Activated T-cell treated with anti-CD3 and anti-CD28 coated beads, Interleukin-2, amount 50 U/mL, for 4 hours (primary cell): ENCODE data around the gene PRPS1. TPM values are rescaled to one million over a fixed set of nuclear protein-coding genes. Genes with fewer than 3 reads are reported as not detected.
"Not testable (repeated sequence)": the region's sequence is repeated elsewhere in the genome, so short reads cannot be mapped to it uniquely, and the experiment has no call there.

Source experiments
- ATAC-seq, 2 donors: fragments of 200-7000 bp; cut with Tn5 transposase; one replicate each; pipeline ENCODE4 v1.10.0; 2021
- DNase-seq: peaks from one replicate; pipeline ENCODE4 v3.0.0-alpha.2; 2020
- H3K27me3 Mint-ChIP-seq: one replicate; pipeline ENCODE4 v1.8.0; 2021; ENCODE audit warnings: low read depth, mixed read lengths
- H3K36me3 Mint-ChIP-seq: one replicate; pipeline ENCODE4 v1.8.0; 2022; ENCODE audit warnings: mixed read lengths; ENCODE audit not compliant: insufficient read depth
- H3K4me1 Mint-ChIP-seq: one replicate; pipeline ENCODE4 v1.8.0; 2021; ENCODE audit warnings: low read depth, mixed read lengths
- H3K4me3 Mint-ChIP-seq: one replicate; pipeline ENCODE4 v1.8.0; 2021; ENCODE audit warnings: mild to moderate bottlenecking, moderate library complexity, mixed read lengths
- H3K9me3 Mint-ChIP-seq: one replicate; pipeline ENCODE4 v1.8.0; 2021; ENCODE audit warnings: mixed read lengths
- total RNA-seq, 3 donors: library from RNA; stranded (reverse); gene quantifications; one replicate each; pipeline ENCODE4 v1.2.1, GENCODE V29; 2021

The PRPS1 gene
- total RNA-seq, 3 donors from 2014 or later, result 151 to 154 (median 153) TPM

- Mint-ChIP-seq H3K27me3 (no peaks in the 10 kb centered on the region), H3K9me3 (no peaks in the 10 kb centered on the region), H3K36me3 (no peaks in the 10 kb centered on the region), H3K4me3 (peak overlapping the region; percentile 89), H3K4me1 (peaks cover 58% of the 10 kb centered on the region)
- DNase-seq (no peak), ATAC-seq (peak; percentile 3 to 5)
These were observed 46.4 kb downstream of the PRPS1 start for GRCh38 chrX:107674480-107675364.

GRCh38 chrX:107675365-107675654 is 47.0 kb downstream of the PRPS1 start:
- Mint-ChIP-seq H3K9me3 (no peaks in the 10 kb centered on the region), H3K4me1 (peaks cover 58% of the 10 kb centered on the region), H3K27me3 (no peaks in the 10 kb centered on the region), H3K4me3 (peak overlapping the region; percentile 89), H3K36me3 (no peaks in the 10 kb centered on the region)
- ATAC-seq (no peak), DNase-seq (no peak)

GRCh38 chrX:107675823-107676555 is 47.7 kb downstream of the PRPS1 start:
- Mint-ChIP-seq H3K36me3 (no peaks in the 10 kb centered on the region), H3K4me3 (peak overlapping the region; percentile 89), H3K27me3 (no peaks in the 10 kb centered on the region), H3K9me3 (no peaks in the 10 kb centered on the region), H3K4me1 (peaks cover 65% of the 10 kb centered on the region)
- DNase-seq (no peak), ATAC-seq (no peak)

- H3K4me1 Mint-ChIP-seq, result peaks cover 67% of the 10 kb centered on the region
These were observed 48.5 kb downstream of the PRPS1 start for GRCh38 chrX:107676559-107677378.

GRCh38 chrX:107677501-107677901 is 49.2 kb downstream of the PRPS1 start:
- no peaks in the 10 kb centered on the region for H3K36me3 Mint-ChIP-seq
- DNase-seq (no peak), ATAC-seq (no peak)
- no peaks in the 10 kb centered on the region for H3K9me3 Mint-ChIP-seq
- H3K27me3 Mint-ChIP-seq, result no peaks in the 10 kb centered on the region
- peak overlapping the region; percentile 89 for H3K4me3 Mint-ChIP-seq
- H3K4me1 Mint-ChIP-seq, result peaks cover 67% of the 10 kb centered on the region

More at GRCh38 chrX:107676559-107677378, 48.5 kb downstream of the PRPS1 start:
- H3K27me3 Mint-ChIP-seq, result no peaks in the 10 kb centered on the region
- ATAC-seq (peak; percentile 33 to 49), DNase-seq (peak; percentile 47)
- H3K9me3 Mint-ChIP-seq, result no peaks in the 10 kb centered on the region
- no peaks in the 10 kb centered on the region for H3K36me3 Mint-ChIP-seq
- H3K4me3 Mint-ChIP-seq, result peak overlapping the region; percentile 89

- Mint-ChIP-seq H3K36me3 (no peaks in the 10 kb centered on the region), H3K4me3 (peak overlapping the region; percentile 89), H3K9me3 (no peaks in the 10 kb centered on the region), H3K27me3 (no peaks in the 10 kb centered on the region), H3K4me1 (peaks cover 66% of the 10 kb centered on the region)
- ATAC-seq (no peak), DNase-seq (no peak)
These were observed 49.6 kb downstream of the PRPS1 start for GRCh38 chrX:107677909-107678308.

- no peaks in the 10 kb centered on the region for H3K9me3 Mint-ChIP-seq
- H3K4me1 Mint-ChIP-seq, result peaks cover 67% of the 10 kb centered on the region
- DNase-seq, result peak; percentile 54
- no peak overlapping the region for H3K4me3 Mint-ChIP-seq
- H3K36me3 Mint-ChIP-seq, result no peaks in the 10 kb centered on the region
- peak in 1 of 2 donors; percentile 13 for ATAC-seq
- no peaks in the 10 kb centered on the region for H3K27me3 Mint-ChIP-seq
These were observed 50.8 kb downstream of the PRPS1 start for GRCh38 chrX:107678957-107679740.

- H3K9me3 Mint-ChIP-seq, result no peaks in the 10 kb centered on the region
These were observed 53.9 kb downstream of the PRPS1 start for GRCh38 chrX:107682256-107682655.

GRCh38 chrX:107683124-107683895 is 55.0 kb downstream of the PRPS1 start:
- no peaks in the 10 kb centered on the region for H3K27me3 Mint-ChIP-seq
- DNase-seq (no peak), ATAC-seq (no peak)
- no peaks in the 10 kb centered on the region for H3K36me3 Mint-ChIP-seq
- H3K4me1 Mint-ChIP-seq, result peaks cover 60% of the 10 kb centered on the region
- H3K9me3 Mint-ChIP-seq, result no peaks in the 10 kb centered on the region
- no peak overlapping the region for H3K4me3 Mint-ChIP-seq

More at GRCh38 chrX:107682256-107682655, 53.9 kb downstream of the PRPS1 start:
- no peaks in the 10 kb centered on the region for H3K27me3 Mint-ChIP-seq
- H3K4me3 Mint-ChIP-seq, result no peak overlapping the region
- ATAC-seq (no peak), DNase-seq (no peak)
- peaks cover 63% of the 10 kb centered on the region for H3K4me1 Mint-ChIP-seq
- no peaks in the 10 kb centered on the region for H3K36me3 Mint-ChIP-seq

GRCh38 chrX:107683931-107684330 is 55.6 kb downstream of the PRPS1 start:
- Mint-ChIP-seq H3K4me3 (no peak overlapping the region), H3K4me1 (peaks cover 56% of the 10 kb centered on the region), H3K9me3 (no peaks in the 10 kb centered on the region), H3K36me3 (no peaks in the 10 kb centered on the region), H3K27me3 (no peaks in the 10 kb centered on the region)
- DNase-seq, result no peak
- no peak for ATAC-seq

GRCh38 chrX:107684956-107685385 is 56.7 kb downstream of the PRPS1 start:
- no peak overlapping the region for H3K4me3 Mint-ChIP-seq
- H3K4me1 Mint-ChIP-seq, result peaks cover 48% of the 10 kb centered on the region
- no peaks in the 10 kb centered on the region for H3K27me3 Mint-ChIP-seq
- ATAC-seq (no peak), DNase-seq (no peak)
- H3K9me3 Mint-ChIP-seq, result no peaks in the 10 kb centered on the region
- no peaks in the 10 kb centered on the region for H3K36me3 Mint-ChIP-seq

- peaks cover 43% of the 10 kb centered on the region for H3K4me1 Mint-ChIP-seq
- not testable (repeated sequence) for H3K9me3 Mint-ChIP-seq, H3K4me3 Mint-ChIP-seq, ATAC-seq, H3K36me3 Mint-ChIP-seq, H3K27me3 Mint-ChIP-seq, DNase-seq
These were observed 57.3 kb downstream of the PRPS1 start for GRCh38 chrX:107685586-107685985.

- Mint-ChIP-seq H3K4me3 (no peak overlapping the region), H3K27me3 (no peaks in the 10 kb centered on the region), H3K4me1 (peaks cover 38% of the 10 kb centered on the region), H3K9me3 (no peaks in the 10 kb centered on the region), H3K36me3 (no peaks in the 10 kb centered on the region)
- no peak for DNase-seq
- ATAC-seq, result no peak
These were observed 57.7 kb downstream of the PRPS1 start for GRCh38 chrX:107686026-107686425.
